GM12872 (cell line): ENCODE results near the gene GAREM1.

Experiments used
- CTCF ChIP-seq: IDR thresholded peaks from 3 replicates; pipeline ENCODE4 v1.5.1; 2011; ENCODE audit warnings: low read depth, mild to moderate bottlenecking, low read length, moderate library complexity; ENCODE audit not compliant: insufficient read depth

GAREM1 gene

GRCh38 chr18:32267463-32267862, 203.2 kb downstream of the GAREM1 start:
- no peak for TF ChIP-seq CTCF

GRCh38 chr18:32264401-32264800, 206.3 kb downstream of the GAREM1 start:
- TF ChIP-seq CTCF, result no peak

GRCh38 chr18:32262092-32262491, 208.6 kb downstream of the GAREM1 start:
- no peak for TF ChIP-seq CTCF

- TF ChIP-seq CTCF, result peak; percentile 37; the same call in 2 of the 3 replicates
Measured at GRCh38 chr18:32261003-32261402, 209.7 kb downstream of the GAREM1 start.

- no peak for TF ChIP-seq CTCF
Measured at GRCh38 chr18:32259553-32259952, 211.1 kb downstream of the GAREM1 start.

GRCh38 chr18:32258558-32259204, 212.0 kb downstream of the GAREM1 start:
- TF ChIP-seq CTCF, result no peak

- no peak for TF ChIP-seq CTCF
Measured at GRCh38 chr18:32258148-32258547, 212.5 kb downstream of the GAREM1 start.
